ENCODE measurements around the gene PDSS2. TPM values are rescaled to one million over a fixed set of nuclear protein-coding genes. Genes with fewer than 3 reads are reported as not detected.

Gene PDSS2
- total and polyA plus RNA-seq, 8 donors: 2.7 to 10.1 (median 6.2) TPM

DNA sequence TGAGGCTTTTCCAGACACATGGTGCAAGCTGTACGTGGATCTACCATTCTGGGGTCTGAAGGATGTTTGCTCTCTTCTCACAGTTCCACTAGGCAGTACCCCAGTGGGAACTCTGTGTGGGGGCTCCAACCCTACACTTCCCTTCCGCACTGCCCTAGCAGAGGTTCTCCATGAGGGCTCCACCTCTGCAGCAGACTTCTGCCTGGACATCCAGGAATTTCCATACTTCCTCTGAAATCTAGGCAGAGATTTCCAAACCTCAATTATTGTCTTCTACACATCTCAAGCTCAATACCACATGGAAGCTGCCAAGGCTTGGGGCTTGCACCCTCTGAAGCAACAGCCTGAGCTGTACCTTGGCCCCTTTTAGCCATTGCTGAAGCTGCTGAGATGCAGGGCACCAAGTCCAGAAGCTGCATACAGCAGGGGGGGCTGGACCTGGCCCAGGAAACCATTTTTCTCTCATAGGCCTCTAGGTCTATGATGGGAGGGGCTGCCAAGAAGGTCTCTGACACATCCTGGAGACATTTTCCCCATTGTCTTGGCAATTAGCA is 11.6 kb downstream of the PDSS2 start:
- H3K4me3 ChIP-seq: no peak overlapping the region
- FAIRE-seq: no peak
- ATAC-seq: no peak
- H3K4me1 ChIP-seq: no peaks in the 10 kb centered on the region
- intact Hi-C loops (cut with DNase I): no loop called here
- WGBS, 2 donors: 100% methylated on average over 2 of the region's 2 CpGs
- no peaks in the 10 kb centered on the region for H3K36me3 ChIP-seq
- H3K9me3 ChIP-seq: no peaks in the 10 kb centered on the region
- no peak overlapping the region for H3K27ac ChIP-seq
- no peaks in the 10 kb centered on the region for H3K27me3 ChIP-seq
- no peak for DNase-seq
- TF ChIP-seq, protein P1, sequence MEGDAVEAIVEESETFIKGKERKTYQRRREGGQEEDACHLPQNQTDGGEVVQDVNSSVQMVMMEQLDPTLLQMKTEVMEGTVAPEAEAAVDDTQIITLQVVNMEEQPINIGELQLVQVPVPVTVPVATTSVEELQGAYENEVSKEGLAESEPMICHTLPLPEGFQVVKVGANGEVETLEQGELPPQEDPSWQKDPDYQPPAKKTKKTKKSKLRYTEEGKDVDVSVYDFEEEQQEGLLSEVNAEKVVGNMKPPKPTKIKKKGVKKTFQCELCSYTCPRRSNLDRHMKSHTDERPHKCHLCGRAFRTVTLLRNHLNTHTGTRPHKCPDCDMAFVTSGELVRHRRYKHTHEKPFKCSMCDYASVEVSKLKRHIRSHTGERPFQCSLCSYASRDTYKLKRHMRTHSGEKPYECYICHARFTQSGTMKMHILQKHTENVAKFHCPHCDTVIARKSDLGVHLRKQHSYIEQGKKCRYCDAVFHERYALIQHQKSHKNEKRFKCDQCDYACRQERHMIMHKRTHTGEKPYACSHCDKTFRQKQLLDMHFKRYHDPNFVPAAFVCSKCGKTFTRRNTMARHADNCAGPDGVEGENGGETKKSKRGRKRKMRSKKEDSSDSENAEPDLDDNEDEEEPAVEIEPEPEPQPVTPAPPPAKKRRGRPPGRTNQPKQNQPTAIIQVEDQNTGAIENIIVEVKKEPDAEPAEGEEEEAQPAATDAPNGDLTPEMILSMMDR (IDR thresholded peaks at IDR 0.05): no peak

DNA sequence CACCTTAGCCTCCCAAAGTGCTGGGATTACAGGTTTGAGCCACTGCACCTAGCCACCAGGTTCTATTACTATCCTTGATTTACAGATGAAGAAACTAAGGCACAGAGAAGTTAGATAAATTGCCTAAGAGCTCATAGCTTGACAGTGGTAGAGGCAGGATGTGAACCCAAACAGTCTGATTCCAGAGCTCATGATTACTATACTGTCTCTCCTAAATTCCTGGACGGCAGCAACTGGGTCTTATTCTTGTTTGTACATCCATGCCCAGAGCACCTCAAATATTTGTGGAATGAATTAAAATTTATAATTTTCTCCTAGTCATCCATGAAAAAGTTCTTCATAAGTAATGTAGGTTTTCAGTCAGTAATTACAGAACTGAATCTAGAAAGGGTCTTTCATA is 15.1 kb downstream of the PDSS2 start:
- intact Hi-C loops (cut with DNase I): no loop called here
- WGBS, 2 donors: 95 to 97% methylated on average over 1 of the region's 1 CpG
- no peaks in the 10 kb centered on the region for H3K4me1 ChIP-seq
- no peaks in the 10 kb centered on the region for H3K36me3 ChIP-seq
- H3K9me3 ChIP-seq: no peaks in the 10 kb centered on the region
- H3K27ac ChIP-seq: no peak overlapping the region
- no peak for DNase-seq
- H3K27me3 ChIP-seq: no peaks in the 10 kb centered on the region
- no peak overlapping the region for H3K4me3 ChIP-seq
- TF ChIP-seq, protein P1 (IDR thresholded peaks at IDR 0.05): no peak
- ATAC-seq: no peak
- FAIRE-seq: no peak

DNA sequence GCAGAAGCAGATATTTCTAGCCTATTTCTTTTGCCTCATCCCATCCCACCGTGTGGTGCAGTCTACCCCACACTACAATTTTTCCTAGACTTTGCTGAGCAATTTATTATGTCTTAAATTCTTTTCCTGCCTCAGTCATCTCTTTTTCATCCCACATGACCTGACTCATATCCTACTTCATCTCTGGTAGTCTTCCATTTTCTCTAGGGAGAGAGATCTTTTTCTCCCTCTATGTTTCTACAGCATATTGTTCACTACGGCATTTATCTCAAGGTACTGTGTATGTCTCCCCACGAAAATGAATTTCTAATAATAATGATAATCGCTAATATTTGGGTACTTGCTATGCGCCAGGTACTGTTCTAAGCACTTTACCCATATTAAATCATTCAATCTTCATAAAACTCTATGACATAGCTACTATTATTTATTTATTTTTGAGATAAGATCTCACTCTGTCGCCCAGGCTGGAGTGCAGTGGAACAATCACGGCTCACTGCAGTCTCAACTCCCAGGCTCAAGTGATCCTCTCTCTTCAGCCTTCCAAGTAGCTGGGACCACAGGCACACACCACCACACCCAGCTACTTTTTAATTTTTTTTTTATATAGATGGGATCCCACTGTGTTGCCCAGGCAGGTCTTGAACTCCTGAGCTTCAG is 15.6 kb downstream of the PDSS2 start:
- no peaks in the 10 kb centered on the region for H3K4me1 ChIP-seq
- H3K4me3 ChIP-seq: no peak overlapping the region
- DNase-seq (no peak), FAIRE-seq (no peak), ATAC-seq (no peak)
- TF ChIP-seq, protein P1 (IDR thresholded peaks at IDR 0.05): no peak
- intact Hi-C loops (cut with DNase I): no loop called here
- H3K36me3 ChIP-seq: no peaks in the 10 kb centered on the region
- WGBS, 2 donors: 82 to 83% methylated on average over 7 of the region's 7 CpGs
- no peak overlapping the region for H3K27ac ChIP-seq
- no peaks in the 10 kb centered on the region for H3K27me3 ChIP-seq
- H3K9me3 ChIP-seq: no peaks in the 10 kb centered on the region

DNA sequence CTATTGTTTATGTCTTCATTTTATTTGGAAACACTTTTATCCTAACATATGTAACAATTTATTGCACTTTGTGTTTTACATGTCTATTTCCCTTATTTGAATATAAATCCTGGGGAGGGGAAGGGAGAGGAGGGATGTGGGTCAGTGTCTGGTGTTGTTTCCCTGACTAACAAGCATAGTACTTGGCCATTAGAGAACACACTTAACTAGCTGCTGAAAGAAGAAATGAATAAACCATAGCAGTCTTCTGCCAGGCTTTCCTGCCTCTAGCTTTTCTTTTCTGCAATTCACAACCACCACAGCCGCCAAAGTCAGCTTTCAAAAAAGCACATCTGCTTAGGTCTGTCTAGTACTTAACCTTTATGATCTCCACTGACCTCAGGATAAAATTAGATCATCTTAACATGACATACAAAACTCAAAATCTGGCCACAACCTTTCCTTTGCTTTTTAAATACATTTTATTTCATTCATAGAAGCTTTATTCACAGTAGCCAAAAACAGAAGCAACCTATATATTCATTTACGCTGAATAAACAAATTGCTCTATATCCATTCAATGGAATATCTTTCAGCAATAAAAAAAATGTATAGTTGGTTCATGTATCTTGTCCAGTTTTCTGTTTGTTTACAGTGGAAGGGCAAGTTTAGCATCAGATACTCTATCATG is 16.3 kb downstream of the PDSS2 start:
- no peaks in the 10 kb centered on the region for H3K4me1 ChIP-seq
- intact Hi-C loops (cut with DNase I): no loop called here
- FAIRE-seq: no peak
- no peaks in the 10 kb centered on the region for H3K27me3 ChIP-seq
- WGBS, 2 donors: 93 to 95% methylated on average over 2 of the region's 2 CpGs
- DNase-seq: no peak
- ATAC-seq: no peak
- H3K9me3 ChIP-seq: no peaks in the 10 kb centered on the region
- TF ChIP-seq, protein P1 (IDR thresholded peaks at IDR 0.05): no peak
- no peak overlapping the region for H3K4me3 ChIP-seq
- no peaks in the 10 kb centered on the region for H3K36me3 ChIP-seq
- H3K27ac ChIP-seq: no peak overlapping the region

DNA sequence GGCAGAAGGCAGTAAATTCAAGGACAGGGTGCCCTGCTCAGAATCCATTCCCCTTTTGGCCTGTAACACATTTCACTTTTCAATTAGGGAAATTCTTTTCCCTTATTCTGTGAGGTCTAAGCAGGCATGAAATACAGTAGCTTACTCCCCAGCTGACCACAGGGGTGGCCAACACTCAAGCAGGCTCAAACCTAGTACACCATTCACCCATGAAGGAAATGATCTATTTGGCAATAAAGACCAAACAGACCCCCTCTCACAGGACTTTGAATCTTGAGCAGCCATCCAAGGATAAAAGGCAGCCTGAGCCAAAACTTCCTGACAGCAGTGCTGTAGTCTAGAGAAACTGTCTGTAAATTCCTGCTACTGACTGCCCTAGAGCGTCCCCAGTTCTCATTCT is 17.7 kb downstream of the PDSS2 start:
- H3K4me3 ChIP-seq: no peak overlapping the region
- intact Hi-C loops (cut with DNase I): no loop called here
- TF ChIP-seq, protein P1 (IDR thresholded peaks at IDR 0.05): no peak
- no peaks in the 10 kb centered on the region for H3K36me3 ChIP-seq
- no peaks in the 10 kb centered on the region for H3K9me3 ChIP-seq
- ATAC-seq (no peak), DNase-seq (no peak), FAIRE-seq (no peak)
- no peaks in the 10 kb centered on the region for H3K4me1 ChIP-seq
- no peaks in the 10 kb centered on the region for H3K27me3 ChIP-seq
- no peak overlapping the region for H3K27ac ChIP-seq
- 99 to 100% methylated on average over 1 of the region's 1 CpG for WGBS, 2 donors
